ENCODE results near the gene IFNGR2.

IFNGR2 gene

GRCh38 chr21:33403128-33403785 lies at the start of gene IFNGR2:
TSS of gene IFNGR2 (plus strand) at chr21:33403413. CDS start at chr21:33403544, 131 bp downstream.
- ChIA-PET CTCF (interaction anchor here (0.8 to 1.5 kb wide), 2 partner anchors 9 to 42 kb away, joined by 3 to 7 read pairs; no protein-coding TSS in a partner anchor), POLR2A (ENCODE audit: low non-redundant PET) (no interaction called here)
- peak; percentile 38 for DNase-seq (ENCODE audit: low spot score)
- peak within 1 kb of the TSS; percentile 96 for H3K27ac ChIP-seq
- TF ChIP-seq CTCF (conservative IDR thresholded peaks at IDR 0.05; ENCODE audit: low read depth): no peak

- H3K27ac ChIP-seq: 0 out of 2 replicates have a peak overlapping the region, but pooled peaks have one; percentile 4
- TF ChIP-seq CTCF (conservative IDR thresholded peaks at IDR 0.05; ENCODE audit: low read depth): no peak
- CTCF ChIA-PET: no interaction called here
- no peak for DNase-seq (ENCODE audit: low spot score)
- POLR2A ChIA-PET (ENCODE audit: low non-redundant PET): no interaction called here
These were observed 47.9 kb upstream of the IFNGR2 start for GRCh38 chr21:33355355-33355754.

- TF ChIP-seq CTCF (conservative IDR thresholded peaks at IDR 0.05; ENCODE audit: low read depth): no peak
- POLR2A ChIA-PET (ENCODE audit: low non-redundant PET): no interaction called here
- H3K27ac ChIP-seq: 0 out of 2 replicates have a peak overlapping the region, but pooled peaks have one; percentile 4
- CTCF ChIA-PET: no interaction called here
- no peak for DNase-seq (ENCODE audit: low spot score)
These were observed 47.2 kb upstream of the IFNGR2 start for GRCh38 chr21:33355996-33356395.

GRCh38 chr21:33357177-33357576 lies 46.0 kb upstream of the IFNGR2 start:
- no peak for TF ChIP-seq CTCF (conservative IDR thresholded peaks at IDR 0.05; ENCODE audit: low read depth)
- ChIA-PET POLR2A (ENCODE audit: low non-redundant PET) (no interaction called here), CTCF (no interaction called here)
- no peak for DNase-seq (ENCODE audit: low spot score)
- no peak overlapping the region for H3K27ac ChIP-seq

- TF ChIP-seq CTCF (conservative IDR thresholded peaks at IDR 0.05; ENCODE audit: low read depth): no peak
- ChIA-PET CTCF (no interaction called here), POLR2A (ENCODE audit: low non-redundant PET) (no interaction called here)
- DNase-seq (ENCODE audit: low spot score): no peak
- H3K27ac ChIP-seq: no peak overlapping the region
These were observed 43.8 kb upstream of the IFNGR2 start for GRCh38 chr21:33359446-33359845.

- peak overlapping the region; percentile 39; the same call in 1 of the 2 replicates for H3K27ac ChIP-seq
- TF ChIP-seq CTCF (conservative IDR thresholded peaks at IDR 0.05; ENCODE audit: low read depth): no peak
- POLR2A ChIA-PET (ENCODE audit: low non-redundant PET): interaction anchor here (0.6 kb wide), 1 partner anchor 120 kb away, joined by 5 read pairs; the partner anchor contains the start of gene TMEM50B
- no peak for DNase-seq (ENCODE audit: low spot score)
- CTCF ChIA-PET: interaction anchor here (0.6 to 2.0 kb wide), 9 partner anchors 8 to 163 kb away, joined by 3 to 7 read pairs (median 4); partner anchors contain the start of gene IFNGR2
These were observed 42.9 kb upstream of the IFNGR2 start for GRCh38 chr21:33360281-33360680.
